K562 (cell line): ENCODE data around the gene CABP7. TPM values are rescaled to one million over a fixed set of nuclear protein-coding genes. Genes with fewer than 3 reads are reported as not detected.

Experiments
- ATF7 ChIP-seq: fragments of 450-650 bp; IDR thresholded peaks from 2 replicates; pipeline ENCODE4 v1.7.1; 2014; ENCODE audit warnings: mild to moderate bottlenecking, moderate library complexity
- ZNF324 ChIP-seq: fragments of 250-450 bp; sonication (Bioruptor Pico); IDR thresholded peaks from 2 replicates; pipeline ENCODE4 v1.4.0; 2020; ENCODE audit warnings: mild to moderate bottlenecking
- polyA plus RNA-seq, 8 experiments: library from polyadenylated mRNA; depleted of rRNA in 4 of 8; stranded (reverse) in 5 of 8; unstranded in 3 of 8; fragments of >200 nt; fragmentation: Nextera tagmentation in 2 of 8; fragmentation: Illumina TruSeq in 1 of 8; extraction: Ambion mirVana in 2 of 8; extraction: Trizol in 1 of 8; gene quantifications; 2 replicates each; pipeline versions ENCODE4 v1.2.1 to v1.2.3, GENCODE V29; 2011 to 2014; ENCODE audit warnings: inconsistent platforms in 1 of 8, missing spikeins in 1 of 8
- total RNA-seq, 7 experiments: library from RNA; depleted of rRNA in 6 of 7; stranded (reverse); fragments of >200 nt in 6 of 7; fragmentation: Illumina TruSeq in 2 of 7; extraction: Trizol in 2 of 7; gene quantifications; 2 replicates each; pipeline versions ENCODE4 v1.2.1 to v1.2.3, GENCODE V29; 2011 to 2021; ENCODE audit warnings: low replicate concordance in 1 of 7
- TF ChIP-seq, protein P1 (sequence below): fragments of 450-650 bp; IDR thresholded peaks from 2 replicates; pipeline ENCODE4 v1.6.1; 2016; ENCODE audit warnings: mild to moderate bottlenecking, moderate library complexity
- TF ChIP-seq, protein P2 (sequence below), 3 experiments: fragments of 200-800 bp in 1 of 3; sonication (Bioruptor generic) in 1 of 3; sonication (generic) in 1 of 3; formaldehyde crosslinking in 1 of 3; IDR thresholded peaks; 2 replicates each; pipeline versions ENCODE4 v1.6.1 to v1.8.0; 2016 to 2022; ENCODE audit warnings: mild to moderate bottlenecking in 2 of 3, missing compliant biosample characterization in 2 of 3, missing genetic modification characterization in 2 of 3, missing genetic modification reagents in 1 of 3
- TF ChIP-seq, protein P3 (sequence below): fragments of 450-650 bp; formaldehyde crosslinking; IDR thresholded peaks from 2 replicates; pipeline ENCODE4 v1.4.0; 2020; ENCODE audit warnings: mild to moderate bottlenecking, moderate library complexity

The CABP7 gene
- total and polyA plus RNA-seq, 9 of the 15 experiments (the other 6 are each of a cell fraction or from before 2014, with no cell fraction given), result not detected

DNA sequence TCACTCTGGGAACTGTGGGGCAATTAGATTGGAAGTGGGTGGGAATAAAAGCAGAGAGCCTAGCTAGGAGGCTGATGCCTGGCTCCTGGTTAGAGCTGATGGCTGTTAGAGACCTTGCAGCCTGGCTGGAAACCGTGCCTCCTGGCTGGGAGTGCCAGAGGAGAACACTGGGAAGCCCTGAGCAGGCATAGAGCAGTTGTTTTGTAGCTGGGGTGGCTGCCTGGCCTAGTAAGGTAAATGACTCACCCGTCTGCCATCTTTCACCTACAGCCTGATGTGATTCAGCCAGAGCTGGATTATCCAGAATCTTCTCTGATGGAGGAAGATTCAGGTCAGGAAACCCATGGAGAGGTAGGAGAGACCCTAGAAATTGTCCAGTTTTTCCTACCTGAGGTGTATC, 53.4 kb downstream of the CABP7 start (continued):
- TF ChIP-seq, protein P1, sequence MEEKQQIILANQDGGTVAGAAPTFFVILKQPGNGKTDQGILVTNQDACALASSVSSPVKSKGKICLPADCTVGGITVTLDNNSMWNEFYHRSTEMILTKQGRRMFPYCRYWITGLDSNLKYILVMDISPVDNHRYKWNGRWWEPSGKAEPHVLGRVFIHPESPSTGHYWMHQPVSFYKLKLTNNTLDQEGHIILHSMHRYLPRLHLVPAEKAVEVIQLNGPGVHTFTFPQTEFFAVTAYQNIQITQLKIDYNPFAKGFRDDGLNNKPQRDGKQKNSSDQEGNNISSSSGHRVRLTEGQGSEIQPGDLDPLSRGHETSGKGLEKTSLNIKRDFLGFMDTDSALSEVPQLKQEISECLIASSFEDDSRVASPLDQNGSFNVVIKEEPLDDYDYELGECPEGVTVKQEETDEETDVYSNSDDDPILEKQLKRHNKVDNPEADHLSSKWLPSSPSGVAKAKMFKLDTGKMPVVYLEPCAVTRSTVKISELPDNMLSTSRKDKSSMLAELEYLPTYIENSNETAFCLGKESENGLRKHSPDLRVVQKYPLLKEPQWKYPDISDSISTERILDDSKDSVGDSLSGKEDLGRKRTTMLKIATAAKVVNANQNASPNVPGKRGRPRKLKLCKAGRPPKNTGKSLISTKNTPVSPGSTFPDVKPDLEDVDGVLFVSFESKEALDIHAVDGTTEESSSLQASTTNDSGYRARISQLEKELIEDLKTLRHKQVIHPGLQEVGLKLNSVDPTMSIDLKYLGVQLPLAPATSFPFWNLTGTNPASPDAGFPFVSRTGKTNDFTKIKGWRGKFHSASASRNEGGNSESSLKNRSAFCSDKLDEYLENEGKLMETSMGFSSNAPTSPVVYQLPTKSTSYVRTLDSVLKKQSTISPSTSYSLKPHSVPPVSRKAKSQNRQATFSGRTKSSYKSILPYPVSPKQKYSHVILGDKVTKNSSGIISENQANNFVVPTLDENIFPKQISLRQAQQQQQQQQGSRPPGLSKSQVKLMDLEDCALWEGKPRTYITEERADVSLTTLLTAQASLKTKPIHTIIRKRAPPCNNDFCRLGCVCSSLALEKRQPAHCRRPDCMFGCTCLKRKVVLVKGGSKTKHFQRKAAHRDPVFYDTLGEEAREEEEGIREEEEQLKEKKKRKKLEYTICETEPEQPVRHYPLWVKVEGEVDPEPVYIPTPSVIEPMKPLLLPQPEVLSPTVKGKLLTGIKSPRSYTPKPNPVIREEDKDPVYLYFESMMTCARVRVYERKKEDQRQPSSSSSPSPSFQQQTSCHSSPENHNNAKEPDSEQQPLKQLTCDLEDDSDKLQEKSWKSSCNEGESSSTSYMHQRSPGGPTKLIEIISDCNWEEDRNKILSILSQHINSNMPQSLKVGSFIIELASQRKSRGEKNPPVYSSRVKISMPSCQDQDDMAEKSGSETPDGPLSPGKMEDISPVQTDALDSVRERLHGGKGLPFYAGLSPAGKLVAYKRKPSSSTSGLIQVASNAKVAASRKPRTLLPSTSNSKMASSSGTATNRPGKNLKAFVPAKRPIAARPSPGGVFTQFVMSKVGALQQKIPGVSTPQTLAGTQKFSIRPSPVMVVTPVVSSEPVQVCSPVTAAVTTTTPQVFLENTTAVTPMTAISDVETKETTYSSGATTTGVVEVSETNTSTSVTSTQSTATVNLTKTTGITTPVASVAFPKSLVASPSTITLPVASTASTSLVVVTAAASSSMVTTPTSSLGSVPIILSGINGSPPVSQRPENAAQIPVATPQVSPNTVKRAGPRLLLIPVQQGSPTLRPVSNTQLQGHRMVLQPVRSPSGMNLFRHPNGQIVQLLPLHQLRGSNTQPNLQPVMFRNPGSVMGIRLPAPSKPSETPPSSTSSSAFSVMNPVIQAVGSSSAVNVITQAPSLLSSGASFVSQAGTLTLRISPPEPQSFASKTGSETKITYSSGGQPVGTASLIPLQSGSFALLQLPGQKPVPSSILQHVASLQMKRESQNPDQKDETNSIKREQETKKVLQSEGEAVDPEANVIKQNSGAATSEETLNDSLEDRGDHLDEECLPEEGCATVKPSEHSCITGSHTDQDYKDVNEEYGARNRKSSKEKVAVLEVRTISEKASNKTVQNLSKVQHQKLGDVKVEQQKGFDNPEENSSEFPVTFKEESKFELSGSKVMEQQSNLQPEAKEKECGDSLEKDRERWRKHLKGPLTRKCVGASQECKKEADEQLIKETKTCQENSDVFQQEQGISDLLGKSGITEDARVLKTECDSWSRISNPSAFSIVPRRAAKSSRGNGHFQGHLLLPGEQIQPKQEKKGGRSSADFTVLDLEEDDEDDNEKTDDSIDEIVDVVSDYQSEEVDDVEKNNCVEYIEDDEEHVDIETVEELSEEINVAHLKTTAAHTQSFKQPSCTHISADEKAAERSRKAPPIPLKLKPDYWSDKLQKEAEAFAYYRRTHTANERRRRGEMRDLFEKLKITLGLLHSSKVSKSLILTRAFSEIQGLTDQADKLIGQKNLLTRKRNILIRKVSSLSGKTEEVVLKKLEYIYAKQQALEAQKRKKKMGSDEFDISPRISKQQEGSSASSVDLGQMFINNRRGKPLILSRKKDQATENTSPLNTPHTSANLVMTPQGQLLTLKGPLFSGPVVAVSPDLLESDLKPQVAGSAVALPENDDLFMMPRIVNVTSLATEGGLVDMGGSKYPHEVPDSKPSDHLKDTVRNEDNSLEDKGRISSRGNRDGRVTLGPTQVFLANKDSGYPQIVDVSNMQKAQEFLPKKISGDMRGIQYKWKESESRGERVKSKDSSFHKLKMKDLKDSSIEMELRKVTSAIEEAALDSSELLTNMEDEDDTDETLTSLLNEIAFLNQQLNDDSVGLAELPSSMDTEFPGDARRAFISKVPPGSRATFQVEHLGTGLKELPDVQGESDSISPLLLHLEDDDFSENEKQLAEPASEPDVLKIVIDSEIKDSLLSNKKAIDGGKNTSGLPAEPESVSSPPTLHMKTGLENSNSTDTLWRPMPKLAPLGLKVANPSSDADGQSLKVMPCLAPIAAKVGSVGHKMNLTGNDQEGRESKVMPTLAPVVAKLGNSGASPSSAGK, result no peak
- no peak for TF ChIP-seq ZNF324 (CRISPR knock-in tag)
- TF ChIP-seq, protein P2, sequence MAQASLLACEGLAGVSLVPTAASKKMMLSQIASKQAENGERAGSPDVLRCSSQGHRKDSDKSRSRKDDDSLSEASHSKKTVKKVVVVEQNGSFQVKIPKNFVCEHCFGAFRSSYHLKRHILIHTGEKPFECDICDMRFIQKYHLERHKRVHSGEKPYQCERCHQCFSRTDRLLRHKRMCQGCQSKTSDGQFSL (CRISPR knock-in tag; IDR thresholded peaks at IDR 0.05), result no peak
- TF ChIP-seq, protein P2 (tag; IDR thresholded peaks at IDR 0.05), result no peak
- TF ChIP-seq, protein P3, sequence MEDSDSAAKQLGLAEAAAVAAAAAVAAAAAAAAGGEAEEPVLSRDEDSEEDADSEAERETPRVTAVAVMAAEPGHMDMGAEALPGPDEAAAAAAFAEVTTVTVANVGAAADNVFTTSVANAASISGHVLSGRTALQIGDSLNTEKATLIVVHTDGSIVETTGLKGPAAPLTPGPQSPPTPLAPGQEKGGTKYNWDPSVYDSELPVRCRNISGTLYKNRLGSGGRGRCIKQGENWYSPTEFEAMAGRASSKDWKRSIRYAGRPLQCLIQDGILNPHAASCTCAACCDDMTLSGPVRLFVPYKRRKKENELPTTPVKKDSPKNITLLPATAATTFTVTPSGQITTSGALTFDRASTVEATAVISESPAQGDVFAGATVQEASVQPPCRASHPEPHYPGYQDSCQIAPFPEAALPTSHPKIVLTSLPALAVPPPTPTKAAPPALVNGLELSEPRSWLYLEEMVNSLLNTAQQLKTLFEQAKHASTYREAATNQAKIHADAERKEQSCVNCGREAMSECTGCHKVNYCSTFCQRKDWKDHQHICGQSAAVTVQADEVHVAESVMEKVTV (CRISPR knock-in tag), result no peak
- no peak for TF ChIP-seq ATF7
